NCI-H2196 treated with DMSO at 0.1 percent for 48 hours (cell line): ENCODE measurements around the gene IQGAP3.
A peak's percentile ranks its signal among the peaks of the same experiment; 100 is the strongest.
"Not testable (repeated sequence)": the region's sequence is repeated elsewhere in the genome, so short reads cannot be mapped to it uniquely, and the experiment has no call there.

Experiments
- DNase-seq: peaks from one replicate; lab custom pipeline; 2025; ENCODE audit not compliant: unreplicated experiment; lab: John Stamatoyannopoulos, UW

The IQGAP3 gene

GRCh38 chr1:156571919-156572662 is at the start of gene IQGAP3:
IQGAP3 (minus strand) TSS chr1:156572565; CDS start chr1:156572529, 36 bp downstream.
- peak; percentile 66 for DNase-seq

GRCh38 chr1:156619582-156619955 is 47.2 kb upstream of the IQGAP3 start:
- DNase-seq = no peak

- DNase-seq = no peak
Measured at GRCh38 chr1:156618853-156619581, 46.7 kb upstream of the IQGAP3 start, which contains the start of gene HAPLN2. HAPLN2 (plus strand) TSS chr1:156619415; CDS start chr1:156623491, 4,076 bp downstream.

DNA sequence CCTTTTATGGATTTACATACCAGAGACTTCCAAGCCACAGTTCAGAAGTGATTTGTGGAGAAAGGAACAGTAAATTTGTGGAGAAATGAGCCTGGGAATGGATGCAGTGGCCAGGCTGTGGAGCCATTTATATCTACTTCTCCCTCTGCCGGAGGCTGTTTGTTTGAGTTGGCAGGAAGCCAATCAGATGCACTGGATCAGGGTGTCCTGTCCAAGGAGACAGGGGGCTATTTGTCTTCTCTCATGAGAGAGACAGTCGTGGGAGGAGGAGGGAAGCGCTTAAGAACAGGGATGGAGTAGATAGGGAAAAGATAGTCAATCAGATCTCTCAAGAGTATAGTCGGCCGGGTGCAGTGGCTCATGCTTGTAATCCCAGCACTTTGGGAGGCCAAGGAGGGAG is 44.1 kb upstream of the IQGAP3 start:
- DNase-seq = peak; percentile 23

DNA sequence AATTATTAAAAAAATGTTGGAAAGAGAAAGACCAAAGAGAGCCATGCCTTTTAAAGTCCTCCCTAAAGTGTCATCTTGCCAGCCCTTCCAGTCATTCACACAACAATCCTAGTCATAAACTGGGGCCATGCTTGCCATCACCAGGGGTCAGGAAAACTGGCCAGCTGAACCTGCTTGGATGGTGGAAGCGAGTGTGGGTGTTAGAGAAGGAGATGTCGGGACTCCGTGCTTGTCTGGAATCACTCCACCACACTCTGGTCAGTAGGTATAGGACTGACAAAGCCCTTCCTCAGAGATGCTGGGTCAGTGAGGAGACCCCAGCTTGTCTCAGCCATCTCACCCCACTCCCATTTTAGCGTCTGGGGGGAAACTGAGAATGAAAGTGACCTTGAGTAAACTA is 43.6 kb upstream of the IQGAP3 start:
- no peak for DNase-seq

- no peak for DNase-seq
Measured at GRCh38 chr1:156612666-156613065, 40.3 kb upstream of the IQGAP3 start.

GRCh38 chr1:156610072-156610471 is 37.7 kb upstream of the IQGAP3 start:
- not testable (repeated sequence) for DNase-seq

DNA sequence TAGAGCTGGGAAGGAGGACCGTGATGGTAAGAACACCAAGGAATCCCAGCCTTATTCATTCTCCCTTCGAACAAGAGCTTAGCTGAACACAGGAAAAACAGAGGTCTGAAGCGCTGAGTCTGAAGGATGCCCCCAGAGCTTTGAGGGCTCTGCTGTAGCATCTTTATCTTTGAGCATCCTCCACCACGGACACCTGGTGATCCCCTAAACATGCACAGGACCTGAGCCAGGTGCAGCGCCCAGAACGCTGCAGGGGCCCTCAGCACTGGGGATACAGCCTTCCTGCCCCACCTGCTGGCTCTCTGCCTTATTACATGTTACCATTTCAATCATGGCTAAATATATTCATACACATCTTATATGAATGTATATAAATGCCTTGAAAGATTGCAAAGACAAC is 36.6 kb upstream of the IQGAP3 start:
- DNase-seq = peak; percentile 24

DNA sequence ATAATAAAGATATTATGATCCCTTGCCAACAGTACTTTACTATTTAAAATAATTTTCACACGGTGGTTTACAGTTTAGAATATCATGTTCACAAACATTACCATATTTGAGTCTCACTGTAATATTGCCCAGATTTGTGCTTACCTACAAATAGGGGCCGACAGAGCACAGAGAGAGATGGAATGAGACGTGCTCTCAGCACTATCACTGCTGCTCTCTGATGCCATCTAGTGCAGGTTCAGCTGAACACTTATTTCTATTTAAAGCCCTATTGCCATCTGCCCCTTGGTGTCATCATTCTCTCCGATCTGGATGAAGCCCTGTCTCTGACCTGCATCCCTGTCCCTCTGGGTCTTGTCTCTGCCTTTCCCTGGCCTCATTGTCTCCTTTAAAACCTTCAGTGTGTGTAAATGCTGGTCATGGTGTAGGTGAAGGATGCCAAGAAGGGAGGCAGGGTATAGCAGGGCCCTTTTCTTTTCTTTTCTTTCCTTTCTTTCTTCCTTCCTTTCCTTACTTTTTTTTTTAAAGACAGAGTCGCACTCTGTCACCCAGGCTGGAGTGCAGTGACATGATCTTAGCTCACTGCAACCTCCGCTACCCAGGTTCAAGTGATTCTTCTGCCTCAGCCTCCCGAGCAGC is 35.8 kb upstream of the IQGAP3 start:
- DNase-seq = peak; percentile 65

DNA sequence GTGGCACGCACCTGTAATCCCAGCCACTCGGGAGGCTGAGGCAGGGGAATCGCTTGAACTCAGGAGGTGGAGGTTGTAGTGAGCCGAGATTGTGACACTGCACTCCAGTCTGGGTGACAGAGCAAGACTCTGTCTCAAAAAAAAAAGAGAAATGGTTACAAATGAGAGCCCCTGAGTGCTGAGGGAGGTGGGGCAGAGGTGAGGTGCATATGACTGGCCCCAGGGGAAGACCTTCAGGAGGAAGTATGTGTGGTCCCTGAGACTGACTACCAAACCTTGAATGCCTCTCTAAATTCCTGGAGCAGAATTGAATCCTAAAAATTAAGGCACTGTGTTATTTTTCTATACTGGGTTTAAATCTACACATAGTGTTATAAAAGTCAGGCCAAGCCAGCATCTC is 35.0 kb upstream of the IQGAP3 start:
- not testable (repeated sequence) for DNase-seq

DNA sequence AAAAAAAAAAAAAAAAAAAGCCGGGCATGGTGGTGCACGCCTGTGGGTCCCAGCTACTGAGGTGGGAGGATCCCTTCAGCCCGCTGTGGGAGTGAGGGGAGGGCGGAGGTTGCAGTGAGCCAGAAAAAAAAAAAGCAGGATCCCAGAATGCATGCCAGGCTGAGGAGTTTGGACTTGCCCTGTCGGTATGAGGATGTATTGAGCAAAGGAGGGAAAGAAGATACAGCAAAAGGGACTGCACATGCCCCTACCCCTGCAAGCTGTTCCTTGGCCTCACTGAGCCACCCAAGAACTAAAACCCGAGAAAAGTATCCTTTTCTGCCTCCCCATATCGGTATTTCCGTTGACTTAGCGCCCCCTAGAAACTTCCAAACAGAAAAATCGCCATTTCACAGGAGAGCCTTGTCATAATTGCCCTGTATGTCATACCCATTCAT is 30.2 kb upstream of the IQGAP3 start:
- DNase-seq = no peak

DNA sequence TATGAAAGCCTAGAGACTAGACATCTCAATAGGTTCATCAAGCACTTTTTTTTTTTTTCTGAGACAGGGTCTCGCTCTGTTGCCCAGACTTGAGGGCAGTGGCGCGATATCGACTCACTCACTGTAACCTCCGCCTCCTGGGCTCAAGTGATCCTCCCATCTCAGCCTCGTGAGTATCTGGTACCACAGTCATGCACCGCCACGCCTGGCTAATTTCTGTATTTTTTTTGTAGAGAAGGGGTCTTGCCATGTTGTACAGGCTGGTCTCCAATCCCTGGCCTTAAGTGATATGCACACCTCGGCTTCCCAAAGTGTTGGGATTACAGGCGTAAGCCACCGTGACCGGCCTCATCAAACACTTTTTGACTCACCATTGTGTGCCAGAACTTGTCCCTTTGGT is 29.5 kb upstream of the IQGAP3 start:
- no peak for DNase-seq

DNA sequence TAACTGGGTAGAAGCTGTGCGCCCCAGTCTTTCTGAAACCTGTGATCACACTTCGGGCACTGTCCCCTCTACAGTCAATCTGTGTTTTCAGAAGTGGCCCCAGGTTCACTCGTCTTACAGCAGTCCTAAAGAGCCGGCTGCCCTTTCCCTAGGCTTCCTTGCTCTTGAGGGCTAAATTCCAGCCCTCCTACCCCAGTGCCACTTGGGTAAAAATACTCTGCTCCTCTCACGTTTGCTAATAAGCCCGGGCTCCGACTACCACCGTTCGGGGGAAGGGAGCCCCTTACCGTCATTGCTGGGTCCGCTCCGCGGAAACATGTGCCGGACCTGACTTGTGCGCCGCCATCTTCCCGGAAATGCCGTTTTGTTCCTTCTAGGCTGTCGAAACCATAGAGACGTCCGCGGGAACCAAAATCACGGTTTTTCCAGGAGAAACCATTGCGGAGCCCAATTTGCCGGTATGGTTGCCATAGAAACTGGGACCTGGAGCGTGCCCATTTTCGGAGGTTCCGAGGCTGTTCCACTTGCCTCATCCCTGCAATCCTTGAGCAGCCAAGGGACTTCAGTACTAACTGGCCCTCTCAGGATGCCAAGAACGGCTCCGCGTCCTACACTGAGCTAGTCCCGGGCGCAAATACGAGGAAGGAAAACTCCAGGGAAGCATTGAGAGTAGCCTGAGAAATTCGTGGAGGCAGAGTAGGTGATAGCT is 28.9 kb upstream of the IQGAP3 start, which contains the start of gene GPATCH4:
TSS of gene GPATCH4 (minus strand) at position 358 of the 709 bp plus-strand sequence.
- peak; percentile 85 for DNase-seq

DNA sequence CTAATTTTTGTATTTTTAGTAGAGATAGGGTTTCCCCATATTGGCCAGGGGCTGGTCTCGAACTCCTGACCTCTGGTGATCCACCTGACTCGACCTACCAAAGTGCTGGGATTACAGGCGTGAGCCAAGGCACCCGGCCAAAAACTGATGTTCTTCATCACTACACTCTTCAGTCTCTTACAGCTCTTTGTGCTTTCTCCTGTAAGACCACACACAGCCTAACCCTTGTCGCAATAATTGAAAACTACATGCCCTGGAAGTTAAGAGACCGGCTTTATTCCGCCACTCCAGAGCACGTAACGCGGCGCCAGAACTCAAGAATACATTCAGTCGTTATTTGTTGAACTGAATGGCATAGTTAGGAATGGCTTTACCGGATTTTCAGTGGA is 28.4 kb upstream of the IQGAP3 start:
- no peak for DNase-seq

GRCh38 chr1:156599811-156600210 is 27.4 kb upstream of the IQGAP3 start:
- no peak for DNase-seq

DNA sequence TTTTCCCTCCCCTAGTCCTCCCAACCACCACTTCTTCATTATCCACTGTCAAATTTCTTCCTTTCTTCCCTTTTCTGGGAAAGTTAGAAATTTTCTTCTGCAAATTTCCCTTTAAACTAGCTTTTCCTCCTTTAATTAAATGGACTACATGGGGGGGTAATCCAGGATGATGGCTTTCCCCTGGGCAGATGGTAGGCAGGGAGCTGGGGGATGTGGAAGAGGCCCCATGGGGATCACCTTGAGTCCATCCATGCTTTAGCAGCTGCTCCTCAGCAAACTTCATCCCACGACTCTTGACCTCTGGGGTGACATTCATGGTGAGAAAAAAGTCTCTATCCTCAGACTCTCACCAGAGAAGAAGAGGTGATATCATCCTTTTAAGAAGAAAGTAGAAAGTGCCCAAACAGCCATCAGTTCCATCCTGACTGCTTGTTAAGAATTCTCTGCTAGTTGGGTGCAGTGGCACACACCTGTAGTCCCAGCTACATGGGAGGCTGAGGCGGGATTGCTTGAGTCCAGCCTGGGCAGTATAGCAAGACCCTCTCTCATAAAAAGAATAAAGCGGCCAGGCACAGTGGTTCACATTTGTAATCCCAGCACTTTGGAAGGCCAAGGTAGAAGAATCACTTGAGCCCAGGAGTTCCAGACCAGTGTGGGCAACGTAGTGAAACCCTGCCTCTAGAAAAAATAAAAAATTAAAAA is 26.5 kb upstream of the IQGAP3 start:
- no peak for DNase-seq

DNA sequence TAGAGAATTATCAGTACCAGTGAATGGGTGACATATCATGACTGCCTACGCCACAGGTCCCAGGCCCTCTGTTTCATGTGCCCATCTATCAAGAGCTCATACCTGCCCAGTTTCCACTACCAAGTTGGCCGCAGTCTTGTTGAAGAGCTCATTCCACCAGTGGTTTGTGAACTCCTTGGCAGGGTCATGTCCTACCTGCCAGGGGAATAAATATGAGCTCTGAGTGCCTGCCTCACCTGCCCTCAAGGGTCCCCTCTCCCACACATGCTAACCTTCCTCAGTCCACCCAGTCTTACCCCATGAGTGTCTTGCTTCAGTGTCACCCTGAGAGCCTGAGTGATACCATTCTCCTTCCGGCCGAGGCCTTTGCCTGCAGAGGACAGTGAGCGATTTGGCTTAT is 25.8 kb upstream of the IQGAP3 start:
- no peak for DNase-seq

DNA sequence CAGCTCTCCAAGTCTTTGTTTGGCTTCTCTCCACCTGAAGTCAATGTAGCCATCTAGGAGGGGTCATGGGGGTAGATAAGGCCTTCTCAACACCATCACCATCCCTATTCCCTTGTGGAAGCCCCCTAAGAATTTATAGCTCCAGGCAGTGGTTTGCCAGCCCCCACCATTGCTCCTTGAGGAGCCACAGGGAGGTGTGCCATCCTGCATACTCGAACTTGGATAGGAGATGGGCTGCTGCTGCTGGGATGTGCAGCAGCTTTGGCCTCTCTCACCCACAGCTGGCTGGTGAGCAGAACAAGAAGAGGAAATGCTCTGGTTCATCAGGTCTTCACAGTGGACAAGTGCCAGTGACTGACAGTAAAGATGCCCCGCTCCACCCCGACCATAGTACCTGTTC is 24.1 kb upstream of the IQGAP3 start:
- DNase-seq = no peak

GRCh38 chr1:156595016-156595415 is 22.7 kb upstream of the IQGAP3 start:
- no peak for DNase-seq

GRCh38 chr1:156594190-156594589 is 21.8 kb upstream of the IQGAP3 start:
- DNase-seq = no peak

DNA sequence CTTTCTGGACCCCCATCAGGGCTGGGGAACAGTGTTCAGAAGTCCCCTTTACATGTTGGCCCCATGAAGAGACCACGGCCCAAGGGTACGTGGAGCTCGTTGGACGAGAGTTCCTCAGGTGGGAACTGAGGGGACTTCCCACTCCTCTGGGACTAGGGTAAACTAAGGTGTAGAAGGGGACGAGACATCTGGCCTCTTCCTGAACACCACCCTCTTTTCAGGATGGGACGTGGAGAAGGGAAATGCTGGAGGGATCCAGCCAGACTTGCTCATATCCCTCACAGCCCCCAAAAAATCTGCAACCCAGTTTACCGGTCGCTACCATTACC is 21.3 kb upstream of the IQGAP3 start:
- DNase-seq = no peak
